ENCODE measurements around the gene ATP5F1D. TPM values are rescaled to one million over a fixed set of nuclear protein-coding genes. Genes with fewer than 3 reads are reported as not detected.

Gene ATP5F1D
- total RNA-seq, 1 experiment from 2014 or later = 179 TPM

DNA sequence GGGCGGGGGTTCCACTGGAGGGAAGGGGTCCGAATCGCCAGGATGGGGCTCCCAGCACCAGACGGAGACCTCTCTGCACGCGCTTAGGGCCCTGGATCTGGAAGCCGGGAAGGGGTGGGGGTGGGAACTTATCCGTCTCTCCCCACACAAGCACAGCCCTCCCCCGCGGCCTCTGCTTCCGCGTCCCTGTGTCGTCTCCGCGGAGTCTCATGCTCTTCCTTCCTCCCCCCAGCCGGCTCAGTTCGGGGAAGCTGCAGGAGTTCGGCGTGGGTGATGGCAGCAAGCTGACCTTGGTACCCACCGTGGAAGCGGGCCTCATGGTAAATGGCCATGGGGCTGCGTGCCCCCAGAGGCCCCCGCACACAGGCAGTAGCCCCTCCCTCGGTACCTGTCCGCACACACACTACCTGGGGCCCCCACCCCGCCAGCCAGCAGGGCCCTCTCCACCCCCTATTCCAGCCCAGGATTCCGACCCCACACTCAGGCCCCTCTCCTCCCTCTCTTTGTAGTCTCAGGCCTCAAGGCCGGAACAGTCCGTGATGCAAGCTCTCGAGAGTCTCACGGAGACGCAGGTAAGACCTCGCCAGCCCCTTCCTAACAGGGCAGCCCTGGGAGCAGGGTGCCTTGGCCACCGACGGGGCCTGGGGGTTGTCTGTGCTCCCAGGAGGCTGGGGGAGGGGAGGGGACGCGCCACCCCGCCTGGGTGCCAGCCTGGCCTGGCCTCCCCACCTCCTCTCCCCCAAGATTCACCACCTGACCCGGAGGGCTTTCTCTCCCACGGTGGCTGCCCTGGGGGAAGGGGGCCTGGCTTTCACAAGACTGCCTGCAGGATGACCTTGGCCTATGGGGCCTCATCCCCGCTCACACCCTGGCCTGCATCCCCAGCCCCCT lies 10.0 kb downstream of the ATP5F1D start:
- H3K27me3 ChIP-seq (ENCODE audit: insufficient read depth, low read length) = no peaks in the 10 kb centered on the region

More for the DNA sequence above, 10.0 kb downstream of the ATP5F1D start:
- Histone ChIP-seq H3K23ac (ENCODE audit: insufficient read length, low read depth, low read length) (no peak overlapping the region), H2BK5ac (ENCODE audit: insufficient read length, low read length) (no peak overlapping the region), H4K5ac (ENCODE audit: insufficient read length, low read depth, low read length) (no peak overlapping the region), H3K4me2 (ENCODE audit: insufficient read depth, insufficient read length, low read length) (peak overlapping the region; percentile 70), H3K14ac (ENCODE audit: insufficient read depth, low read length) (peak overlapping the region; percentile 89), H4K8ac (replicated peaks; ENCODE audit: insufficient read length, low read depth, low read length) (no peak overlapping the region), H2BK120ac (ENCODE audit: low read depth, low read length, poor library complexity, severe bottlenecking) (no peak overlapping the region), H3K9ac (ENCODE audit: extremely low read depth, insufficient read length, low read length) (peak overlapping the region; percentile 73), H2AK5ac (ENCODE audit: insufficient read length, low read length) (no peak overlapping the region), H2AFZ (ENCODE audit: low read length) (no peak overlapping the region), H3K4me1 (ENCODE audit: insufficient read depth, low read length) (no peaks in the 10 kb centered on the region; the same call in 1 of the 2 replicates), H3K56ac (ENCODE audit: insufficient read length, low read depth, low read length) (no peak overlapping the region), H3K27ac (ENCODE audit: insufficient read length, low read depth, low read length) (no peak overlapping the region), H2BK12ac (ENCODE audit: insufficient read length, low read depth, low read length) (no peak overlapping the region), H3K23me2 (ENCODE audit: insufficient read length, low read depth, low read length, poor library complexity, severe bottlenecking) (peaks cover 12% of the 10 kb centered on the region), H3K18ac (ENCODE audit: insufficient read length, low read depth, low read length) (peak overlapping the region; percentile 74), H4K91ac (ENCODE audit: insufficient read length, low read depth, low read length) (no peak overlapping the region), H2BK20ac (ENCODE audit: low read depth, low read length, poor library complexity, severe bottlenecking) (no peak overlapping the region), H4K20me1 (ENCODE audit: control insufficient read depth, insufficient read depth, insufficient read length) (no peaks in the 10 kb centered on the region), H2BK15ac (ENCODE audit: low read depth, low read length) (no peak overlapping the region), H3K79me1 (ENCODE audit: insufficient read depth, low read depth, low read length, poor library complexity, severe bottlenecking) (no peaks in the 10 kb centered on the region), H3K9me3 (ENCODE audit: control insufficient read depth, low read depth, low read length) (no peaks in the 10 kb centered on the region), H3K4ac (ENCODE audit: low read depth, low read length) (0 out of 2 replicates have a peak overlapping the region, but pooled peaks have one; percentile 1), H3K79me2 (ENCODE audit: insufficient read depth, low read length) (peaks cover 11% of the 10 kb centered on the region; the same call in 1 of the 2 replicates), H3T11ph (ENCODE audit: low read length) (no peak overlapping the region)
- Mint-ChIP-seq H3K4me1 (peaks cover 0 to 16% of the 10 kb centered on the region in 2 experiments; a peak in 1 of 4 replicates), H3K27ac (peak overlapping the region; percentile 84 to 94 (median 92)), H3K4me3 (peak overlapping the region; percentile 84 to 90), H3K36me3 (ENCODE audit: insufficient read depth in 1 of 3, low read depth in 3 of 3) (peaks cover 18 to 48% (median 38%) of the 10 kb centered on the region in 3 experiments; a peak in 6 of 7 replicates), H3K27me3 (ENCODE audit: low read depth) (no peaks in the 10 kb centered on the region), H3K9me3 (no peaks in the 10 kb centered on the region; a peak in 1 of 5 replicates)
- no peak for DNase-seq
- no peak for TF ChIP-seq CTCF (conservative IDR thresholded peaks at IDR 0.05)
- WGBS (ENCODE audit: extremely low coverage, insufficient read length, low lambda C conversion rate) = no CpG with 5 or more reads among the region's 41 CpGs

All from H9 (cell line).